SK-N-SH (cell line): ENCODE results near the gene JOSD1. TPM values are rescaled to one million over a fixed set of nuclear protein-coding genes. Genes with fewer than 3 reads are reported as not detected.

ENCODE experiments used
- CTCF ChIA-PET: fragments of 300-600, 350-600 bp; formaldehyde crosslinking; extraction: SDS; loops from one replicate; lab custom pipeline; 2021; lab: Yijun Ruan, JAX
- POLR2A ChIA-PET: fragments of 350-600 bp; sonication (Branson Sonifier 250); formaldehyde crosslinking; extraction: SDS; loops from one replicate; lab custom pipeline; 2020; ENCODE audit warnings: antibody characterized with exemption, inconsistent platforms; lab: Yijun Ruan, JAX
- DNase-seq: peaks from one replicate; pipeline ENCODE4 v3.0.0; 2012
- H2AFZ ChIP-seq: fragments of 200-600 bp; sonication (generic); 2 replicates; pipeline ENCODE4 v1.8.1; 2016; ENCODE audit warnings: antibody characterized with exemption, mild to moderate bottlenecking, low read depth
- H3F3A ChIP-seq: fragments of 200-600 bp; sonication (generic); replicated peaks from 2 replicates; pipeline ENCODE3; 2016; ENCODE audit warnings: antibody characterized with exemption, mild to moderate bottlenecking; ENCODE audit not compliant: insufficient read depth
- H3K27ac ChIP-seq, 2 experiments: fragments of 200-500 bp in 1 of 2; fragments of 200-600 bp in 1 of 2; sonication (Bioruptor generic) in 1 of 2; sonication (generic), shearing (Covaris generic) in 1 of 2; 2 replicates each; pipeline versions ENCODE4 v1.5.1 to v1.6.1; 2014 to 2016; ENCODE audit warnings: low read depth in 2 of 2, inconsistent platforms in 1 of 2, low read length in 1 of 2, mild to moderate bottlenecking in 1 of 2, mixed read lengths in 1 of 2
- H3K27me3 ChIP-seq: fragments of 200-600 bp; sonication (generic), shearing (Covaris generic); 2 replicates; pipeline ENCODE4 v1.6.1; 2016; ENCODE audit warnings: mixed run types; ENCODE audit not compliant: insufficient read depth
- H3K36me3 ChIP-seq, 2 experiments: fragments of 200-500 bp in 1 of 2; fragments of 200-600 bp in 1 of 2; sonication (Bioruptor generic) in 1 of 2; sonication (generic) in 1 of 2; replicated peaks in 1 of 2; 2 replicates each; pipeline versions ENCODE3 to v1.5.1; 2014 to 2016; ENCODE audit warnings: low read length in 1 of 2, mild to moderate bottlenecking in 1 of 2; ENCODE audit not compliant: insufficient read depth in 2 of 2, control insufficient read depth in 1 of 2
- H3K4me1 ChIP-seq, 2 experiments: fragments of 200-500 bp in 1 of 2; fragments of 200-600 bp in 1 of 2; sonication (Bioruptor generic) in 1 of 2; sonication (generic), shearing (Covaris generic) in 1 of 2; 2 replicates each; pipeline versions ENCODE4 v1.5.1 to v1.6.1; 2014 to 2016; ENCODE audit warnings: low read depth in 1 of 2, low read length in 1 of 2, mixed run types in 1 of 2; ENCODE audit not compliant: insufficient read depth in 2 of 2, control insufficient read depth in 1 of 2
- H3K4me2 ChIP-seq: fragments of 200-600 bp; sonication (generic), shearing (Covaris generic); 2 replicates; pipeline ENCODE4 v1.6.1; 2017; ENCODE audit warnings: mixed run types
- H3K4me3 ChIP-seq, 2 experiments: fragments of 200-500 bp in 1 of 2; fragments of 200-600 bp in 1 of 2; sonication (Bioruptor generic) in 1 of 2; sonication (generic), shearing (Covaris generic) in 1 of 2; 2 replicates each; pipeline versions ENCODE4 v1.5.1 to v1.8.1; 2014 to 2016; ENCODE audit warnings: low read depth in 2 of 2, inconsistent platforms in 1 of 2, low read length in 1 of 2, mild to moderate bottlenecking in 1 of 2, mixed read lengths in 1 of 2, moderate library complexity in 1 of 2
- H3K79me2 ChIP-seq: fragments of 200-600 bp; sonication (generic); 2 replicates; pipeline ENCODE4 v1.8.1; 2017; ENCODE audit warnings: mild to moderate bottlenecking; ENCODE audit not compliant: insufficient read depth
- H3K9ac ChIP-seq: fragments of 200-600 bp; sonication (generic); 2 replicates; pipeline ENCODE4 v1.6.1; 2017; ENCODE audit warnings: mixed run types
- H3K9me2 ChIP-seq: fragments of 200-600 bp; sonication (generic); 2 replicates; pipeline ENCODE4 v1.6.1; 2017; ENCODE audit warnings: mixed run types
- H3K9me3 ChIP-seq: fragments of 200-600 bp; sonication (generic); 2 replicates; pipeline ENCODE4 v1.6.1; 2017; ENCODE audit warnings: mixed run types, mild to moderate bottlenecking, moderate library complexity
- H4K20me1 ChIP-seq: fragments of 200-600 bp; sonication (generic); 2 replicates; pipeline ENCODE4 v1.6.1; 2017; ENCODE audit warnings: mild to moderate bottlenecking, mixed run types; ENCODE audit not compliant: insufficient read depth
- CHD2 ChIP-seq: fragments of 150-350 bp; IDR thresholded peaks from 2 replicates; pipeline ENCODE4 v1.6.1; 2018; ENCODE audit warnings: low read length; ENCODE audit not compliant: partially characterized antibody
- CTCF ChIP-seq: fragments of 200-600 bp; sonication (generic); IDR thresholded peaks from 2 replicates; pipeline ENCODE4 v1.6.1; 2017; ENCODE audit warnings: antibody characterized with exemption, mild to moderate bottlenecking, moderate library complexity
- ELF1 ChIP-seq: IDR thresholded peaks from 2 replicates; pipeline ENCODE4 v1.4.0; 2012
- EP300 ChIP-seq, 2 experiments: IDR thresholded peaks; 2 replicates each; pipeline versions ENCODE4 v1.4.0 to v1.6.1; 2012; ENCODE audit warnings: borderline replicate concordance in 1 of 2, low read depth in 1 of 2, low read length in 1 of 2
- FOXM1 ChIP-seq: IDR thresholded peaks from 2 replicates; pipeline ENCODE4 v1.4.0; 2012; ENCODE audit warnings: low read depth, mild to moderate bottlenecking
- IRF3 ChIP-seq: fragments of 150-350 bp; IDR thresholded peaks from 2 replicates; pipeline ENCODE4 v1.6.1; 2016; ENCODE audit warnings: mild to moderate bottlenecking, low read depth, low read length
- JUND ChIP-seq: IDR thresholded peaks from 2 replicates; pipeline ENCODE4 v1.4.0; 2012
- PBX3 ChIP-seq: IDR thresholded peaks from 2 replicates; pipeline ENCODE4; 2012
- POLR2AphosphoS5 ChIP-seq: IDR thresholded peaks from 2 replicates; pipeline ENCODE4 v1.6.1; 2012; ENCODE audit warnings: low read depth, low read length
- REST ChIP-seq: IDR thresholded peaks from 2 replicates; pipeline ENCODE4 v1.6.1; 2012; ENCODE audit warnings: mild to moderate bottlenecking, low read depth, low read length, moderate library complexity
- RFX5 ChIP-seq: IDR thresholded peaks from 2 replicates; pipeline ENCODE4 v1.6.1; 2012; ENCODE audit warnings: mild to moderate bottlenecking, improper control_type of control experiment, low read length
- SMC3 ChIP-seq: IDR thresholded peaks from 2 replicates; pipeline ENCODE4 v1.6.1; 2012; ENCODE audit warnings: low read depth, low read length, improper control_type of control experiment
- TCF12 ChIP-seq: IDR thresholded peaks from 2 replicates; pipeline ENCODE4 v1.4.0; 2012
- TEAD4 ChIP-seq: IDR thresholded peaks from 2 replicates; pipeline ENCODE4 v1.4.0; 2012; ENCODE audit warnings: mild to moderate bottlenecking, borderline replicate concordance; ENCODE audit not compliant: insufficient read depth
- USF1 ChIP-seq: IDR thresholded peaks from 2 replicates; pipeline ENCODE4 v1.4.0; 2012; ENCODE audit warnings: low read depth, borderline replicate concordance
- ZBTB33 ChIP-seq: IDR thresholded peaks from 2 replicates; pipeline ENCODE4 v1.4.0; 2012; ENCODE audit warnings: low read depth, borderline replicate concordance
- WGBS: methylation state at CpG from one replicate; pipeline ENCODE4 v1.1.6; 2017; ENCODE audit warnings: low lambda C conversion rate; 5-methylcytosine and 5-hydroxymethylcytosine counted together
- polyA plus RNA-seq, 3 experiments: library from polyadenylated mRNA; depleted of rRNA; stranded (reverse); fragments of >200 nt; gene quantifications; 2 replicates each; pipeline ENCODE4 v1.2.3, GENCODE V29; 2012

Gene JOSD1
- polyA plus RNA-seq, 1 of the 3 experiments (the other 2 are of a cell fraction): 17.8 TPM

GRCh38 chr22:38745676-38746460 lies 45.1 kb upstream of the JOSD1 start:
- DNase-seq: no peak
- 96% methylated on average over 5 of the region's 14 CpGs for WGBS
- POLR2A ChIA-PET: no interaction called here

More at GRCh38 chr22:38745676-38746460, 45.1 kb upstream of the JOSD1 start:
- H3K4me1 ChIP-seq: peaks cover 0 to 2% of the 10 kb centered on the region in 2 experiments; a peak in 1 of 4 replicates
- H3K36me3 ChIP-seq: peaks cover 0 to 4% of the 10 kb centered on the region in 2 experiments
- CTCF ChIA-PET: interaction anchor here (1.8 kb wide), 1 partner anchor 12 kb away, joined by 7 read pairs; no protein-coding TSS in a partner anchor
- H3K9me2 ChIP-seq: no peaks in the 10 kb centered on the region
- no peak overlapping the region for H3K4me3 ChIP-seq
- no peaks in the 10 kb centered on the region for H3K79me2 ChIP-seq
- no peaks in the 10 kb centered on the region for H3K27me3 ChIP-seq
- H3K27ac ChIP-seq: no peak overlapping the region
- TF ChIP-seq RFX5 (no peak), PBX3 (no peak), ZBTB33 (no peak), JUND (no peak), CHD2 (no peak), SMC3 (no peak), TEAD4 (no peak), POLR2AphosphoS5 (no peak), FOXM1 (no peak), TCF12 (no peak), CTCF (no peak), ELF1 (no peak), USF1 (no peak), IRF3 (no peak), REST (no peak), EP300 (IDR thresholded peaks at IDR 0.05; ENCODE audit: borderline replicate concordance in 1 of 2, low read depth in 1 of 2, low read length in 1 of 2) (no peak)
- H3F3A ChIP-seq: no peaks in the 10 kb centered on the region
- no peak overlapping the region for H3K9ac ChIP-seq
- no peaks in the 10 kb centered on the region for H3K9me3 ChIP-seq
- H4K20me1 ChIP-seq: no peaks in the 10 kb centered on the region
- H2AFZ ChIP-seq: no peak overlapping the region
- no peak overlapping the region for H3K4me2 ChIP-seq
